Inflammatory macrophage treated with lipopolysaccharide for 1 hour (primary cell): ENCODE data around the gene HEMK1.

Experiments
- DNase-seq, 2 donors: peaks; one replicate each; pipeline ENCODE4 v3.0.0-alpha.2; 2020 to 2022

Gene HEMK1

GRCh38 chr3:50549226-50549625 is 20.1 kb upstream of the HEMK1 start:
- DNase-seq, result no peak

- peak; percentile 11 to 82 for DNase-seq
Observed at GRCh38 chr3:50550079-50550736, 19.1 kb upstream of the HEMK1 start.

- DNase-seq, result no peak
Observed at GRCh38 chr3:50551054-50551659, 18.2 kb upstream of the HEMK1 start.

- no peak for DNase-seq
Observed at GRCh38 chr3:50551681-50552435, 17.5 kb upstream of the HEMK1 start.

DNA sequence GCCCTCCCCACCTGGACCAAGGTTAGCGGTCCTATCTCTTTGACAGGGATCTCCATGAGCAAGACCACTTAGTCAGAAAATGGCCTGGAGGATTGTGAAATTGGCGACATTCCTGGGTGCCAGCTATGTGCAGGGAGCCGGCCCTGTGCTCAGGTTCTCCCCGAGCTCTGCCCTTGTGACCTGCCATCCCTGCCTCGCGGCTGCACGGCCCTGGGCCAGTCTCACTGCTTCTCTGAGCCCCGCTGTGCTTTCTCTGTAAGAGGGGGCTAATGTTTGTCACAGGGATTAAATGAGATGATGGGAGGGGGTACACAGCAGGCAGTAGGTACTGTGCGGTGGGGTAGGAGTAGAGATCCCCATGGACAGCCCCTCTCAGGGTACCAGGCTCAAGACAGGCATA is 16.7 kb upstream of the HEMK1 start:
- no peak for DNase-seq

GRCh38 chr3:50554553-50554952 is 14.8 kb upstream of the HEMK1 start:
- no peak for DNase-seq

GRCh38 chr3:50557106-50557505 is 12.2 kb upstream of the HEMK1 start:
- no peak for DNase-seq

- no peak for DNase-seq
Observed at GRCh38 chr3:50557915-50558314, 11.4 kb upstream of the HEMK1 start.

GRCh38 chr3:50559702-50560101 is 9.6 kb upstream of the HEMK1 start:
- no peak for DNase-seq

DNA sequence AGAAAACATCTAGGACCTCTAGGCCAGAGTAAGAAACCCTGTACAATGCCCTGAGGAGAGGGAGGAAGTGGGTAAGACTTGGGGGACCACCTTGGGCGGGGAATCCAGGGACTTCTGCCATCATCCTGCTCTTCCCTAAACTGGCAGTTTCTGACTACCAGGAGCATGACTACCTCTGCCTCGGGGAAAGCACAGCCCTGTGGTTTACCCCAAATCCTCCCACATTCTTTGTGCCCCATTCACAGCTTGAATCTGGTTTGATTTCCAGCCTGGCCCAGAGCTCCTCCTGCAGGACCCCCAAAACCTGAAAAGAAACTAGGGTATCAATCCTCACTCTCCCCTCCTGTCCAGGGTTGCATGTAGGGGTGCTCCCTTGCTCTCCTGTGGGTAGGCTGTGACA is 6.5 kb upstream of the HEMK1 start:
- DNase-seq, result peak; percentile 52 to 77

DNA sequence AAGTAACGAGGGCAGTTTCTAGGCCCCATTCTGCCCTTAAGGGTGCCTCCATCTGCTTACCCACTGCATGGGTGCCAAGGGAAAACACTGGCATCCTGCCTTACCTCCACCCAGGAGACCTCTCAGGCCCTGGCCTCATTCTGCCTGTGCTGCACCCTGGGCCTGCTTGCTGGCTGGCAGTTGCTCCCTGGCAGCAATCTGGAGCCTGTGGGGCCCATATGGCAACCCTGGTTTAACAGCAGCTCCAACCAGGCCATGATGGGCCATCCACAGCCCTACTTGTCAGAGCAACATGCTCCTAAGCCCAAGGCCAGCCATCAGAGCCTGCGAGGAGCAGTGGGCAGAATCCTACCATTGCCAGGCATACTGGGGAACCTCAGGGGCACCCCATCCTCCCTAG is 5.5 kb upstream of the HEMK1 start:
- DNase-seq, result no peak

DNA sequence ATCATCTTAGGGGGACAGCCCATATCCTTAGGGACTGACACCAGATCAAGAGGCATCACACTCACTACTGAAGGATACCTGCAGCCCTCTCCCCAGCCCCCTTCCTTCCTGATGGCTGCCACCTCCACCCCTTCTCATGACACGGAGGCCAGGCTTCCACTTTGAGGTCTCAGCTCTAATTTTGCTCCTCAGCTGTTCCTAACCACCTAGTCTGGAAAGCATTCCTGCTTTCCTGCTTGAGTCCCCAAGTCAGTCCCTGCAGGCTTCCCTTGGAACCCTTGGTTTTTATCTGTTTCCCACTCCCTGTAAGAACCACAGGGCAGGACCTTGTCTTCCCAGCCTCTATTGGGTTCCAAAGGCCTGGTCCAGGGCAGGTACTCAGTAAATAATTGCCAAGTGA is 5.0 kb upstream of the HEMK1 start:
- DNase-seq, result no peak

GRCh38 chr3:50567011-50567385 is 2.3 kb upstream of the HEMK1 start:
- DNase-seq, result no peak

DNA sequence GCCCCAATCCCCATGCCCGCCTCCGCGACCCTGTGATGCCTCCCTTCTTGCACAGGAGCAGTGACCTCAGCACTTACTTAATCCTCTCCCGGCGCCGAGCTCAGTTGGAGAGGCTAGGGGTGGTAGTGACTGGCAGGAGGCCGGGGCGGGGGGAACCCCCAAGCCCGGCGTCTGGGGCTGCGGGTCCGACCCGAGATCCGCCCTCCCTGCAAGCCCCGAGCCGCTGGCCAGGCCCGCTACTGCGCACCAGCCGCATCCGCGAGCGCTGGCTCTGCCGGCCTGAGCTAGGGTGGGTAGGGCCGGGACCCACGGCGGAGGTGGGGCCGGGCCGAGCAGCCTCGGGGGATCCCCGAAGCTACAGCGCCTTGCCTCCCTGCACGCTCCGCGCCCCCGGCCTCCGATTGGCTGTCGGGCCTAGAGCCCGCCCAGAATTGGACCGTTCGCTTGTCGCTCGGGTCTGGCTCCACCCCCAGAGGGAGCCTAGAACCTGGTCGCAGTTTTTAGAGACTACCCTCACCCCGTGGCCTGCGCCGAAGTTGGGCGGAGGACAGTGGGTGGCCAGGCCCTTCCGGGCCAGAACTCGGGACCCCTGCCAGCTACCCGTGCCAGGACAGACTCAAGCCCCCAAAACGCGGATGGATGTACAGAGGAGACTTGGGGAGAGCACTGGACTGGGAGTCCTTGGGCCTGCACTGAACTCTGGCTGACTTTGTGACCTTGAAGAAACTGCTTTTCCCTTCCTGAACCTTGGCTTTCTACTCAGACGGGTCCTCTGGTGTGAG is 1.7 kb upstream of the HEMK1 start, which contains the start of gene C3orf18:
Gene C3orf18 (minus strand): TSS at position 362 of the 782 bp plus-strand sequence. CDS start 2,048 bp downstream, outside the sequence.
- peak; percentile 95 for DNase-seq

DNA sequence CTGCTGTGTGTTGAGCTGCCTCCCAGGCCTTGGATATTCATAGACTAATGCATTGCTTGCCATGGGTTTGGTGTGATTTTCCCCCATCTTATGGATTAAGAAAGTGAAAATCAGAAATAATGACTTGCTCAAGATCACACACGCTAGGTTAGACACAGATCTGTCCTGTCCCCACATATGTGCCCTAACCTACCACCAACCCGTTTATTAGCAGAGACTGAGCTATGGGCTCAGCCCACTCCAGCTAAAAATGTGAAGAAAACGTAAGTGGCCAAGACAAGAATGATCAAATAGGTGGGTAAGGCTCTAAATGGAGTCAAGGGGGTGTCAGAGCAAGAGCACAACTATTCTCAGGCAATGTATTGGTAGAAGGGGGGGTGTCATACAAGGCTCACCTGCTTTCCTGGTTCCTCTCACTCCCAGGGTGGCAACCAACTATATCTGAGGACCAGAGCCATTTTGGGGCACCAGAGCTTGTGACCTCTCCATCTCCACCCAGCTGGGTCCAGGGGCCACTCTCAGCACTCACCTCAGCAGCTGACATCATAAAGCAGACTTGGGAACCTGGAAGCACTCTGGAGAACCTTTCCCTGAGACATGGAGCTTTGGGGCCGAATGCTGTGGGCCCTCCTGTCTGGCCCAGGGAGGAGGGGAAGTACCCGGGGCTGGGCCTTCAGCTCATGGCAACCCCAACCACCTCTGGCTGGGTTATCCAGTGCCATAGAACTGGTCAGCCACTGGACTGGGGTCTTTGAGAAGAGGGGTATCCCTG is 1.4 kb downstream of the HEMK1 start:
- no peak for DNase-seq

DNA sequence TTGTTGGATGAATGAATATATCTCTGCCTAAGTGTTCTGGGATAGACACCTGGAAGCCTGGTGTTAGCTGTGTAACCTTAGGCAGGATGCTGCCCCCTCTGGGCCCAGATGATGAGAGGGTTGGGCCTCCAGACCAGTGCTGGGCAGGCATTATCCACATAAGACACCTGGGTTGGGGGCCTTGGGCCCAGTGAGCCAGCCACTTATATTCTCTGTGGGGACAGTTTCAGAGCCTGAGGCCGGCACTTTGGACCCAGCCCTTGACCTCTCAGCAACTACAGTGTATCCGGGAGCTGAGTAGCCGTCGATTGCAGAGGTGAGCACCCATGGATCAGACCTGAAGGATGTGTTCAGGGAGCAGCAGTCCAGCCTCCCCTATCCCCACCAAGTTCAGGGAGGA is 2.2 kb downstream of the HEMK1 start:
- DNase-seq, result no peak

DNA sequence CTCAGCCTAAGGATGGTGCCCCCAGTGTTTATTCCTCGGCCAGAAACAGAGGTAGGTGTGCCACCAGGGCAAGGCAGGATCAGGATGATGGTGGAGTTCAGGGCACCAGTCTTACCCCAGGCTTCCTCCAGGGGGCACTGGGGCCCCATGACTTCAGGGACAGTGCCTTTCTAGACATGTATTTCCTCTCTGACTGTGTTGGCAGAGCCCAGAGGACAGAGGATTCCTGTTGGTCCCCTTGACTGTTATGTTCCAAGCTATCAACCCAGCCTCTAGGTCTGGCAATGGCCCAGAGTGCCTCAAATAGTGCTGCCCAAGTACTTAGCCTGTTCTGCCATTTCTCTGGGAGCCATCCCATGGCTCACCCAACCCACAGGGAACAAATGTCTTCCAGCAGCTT is 2.8 kb downstream of the HEMK1 start:
- DNase-seq, result peak; percentile 66 to 91

DNA sequence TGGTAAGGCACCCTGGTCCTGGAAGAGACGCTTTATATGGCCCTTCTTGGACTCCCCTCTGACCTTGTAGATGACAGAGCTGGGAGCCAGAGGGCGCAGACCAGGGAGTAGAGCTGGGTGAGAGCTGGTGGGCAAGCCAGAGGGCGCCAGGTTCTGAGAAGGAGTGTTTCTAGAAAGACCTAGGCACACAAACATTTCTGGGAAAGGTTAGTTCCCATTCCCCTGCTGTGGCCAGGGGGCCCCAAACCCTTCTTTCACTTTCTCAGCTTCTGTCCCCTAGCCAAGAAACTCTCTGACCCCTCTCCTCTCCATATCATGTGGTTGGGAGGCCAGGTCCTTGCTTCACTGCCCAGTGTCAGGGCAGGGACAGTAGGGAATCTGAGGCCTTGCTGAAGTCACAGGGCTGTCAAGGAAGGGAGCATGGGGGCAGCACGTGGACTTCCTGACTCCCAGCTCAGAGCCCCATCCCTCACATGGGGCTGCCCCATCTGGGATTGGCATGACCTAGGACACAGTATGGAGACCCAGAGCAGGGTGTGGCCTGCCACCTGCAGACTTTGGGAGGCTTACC is 3.6 kb downstream of the HEMK1 start:
- no peak for DNase-seq

- DNase-seq, result no peak
Observed at GRCh38 chr3:50573566-50574443, 4.5 kb downstream of the HEMK1 start.

DNA sequence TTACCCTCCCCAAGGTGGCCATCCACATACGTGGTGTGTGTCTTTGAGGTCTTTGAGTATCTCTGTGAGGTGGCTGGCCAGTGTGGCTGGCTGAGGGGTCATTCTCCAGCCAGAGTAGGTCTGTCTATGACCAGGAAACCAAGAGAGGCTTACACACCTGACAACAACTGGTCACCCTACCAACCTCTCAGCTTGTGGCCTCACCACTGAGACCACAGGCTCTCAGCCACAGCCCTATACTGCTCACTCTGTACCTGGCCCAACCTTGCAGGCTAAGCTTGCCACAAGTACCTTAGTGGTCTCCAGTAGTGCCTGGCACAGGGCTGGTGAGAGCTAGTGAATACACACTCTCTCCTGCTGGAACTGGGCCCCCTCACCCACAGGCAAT is 5.1 kb downstream of the HEMK1 start:
- DNase-seq, result no peak

GRCh38 chr3:50575372-50575771 is 6.0 kb downstream of the HEMK1 start:
- DNase-seq, result no peak
